HG02571 (cell line): ENCODE measurements around the gene CALML5.

ENCODE experiments used
- ATAC-seq: cut with Tn5 transposase; IDR thresholded peaks from one replicate; pipeline ENCODE4 v1.9.1; 2021; ENCODE audit warnings: mild to moderate bottlenecking, moderate library complexity; ENCODE audit not compliant: unreplicated experiment

Gene CALML5

DNA sequence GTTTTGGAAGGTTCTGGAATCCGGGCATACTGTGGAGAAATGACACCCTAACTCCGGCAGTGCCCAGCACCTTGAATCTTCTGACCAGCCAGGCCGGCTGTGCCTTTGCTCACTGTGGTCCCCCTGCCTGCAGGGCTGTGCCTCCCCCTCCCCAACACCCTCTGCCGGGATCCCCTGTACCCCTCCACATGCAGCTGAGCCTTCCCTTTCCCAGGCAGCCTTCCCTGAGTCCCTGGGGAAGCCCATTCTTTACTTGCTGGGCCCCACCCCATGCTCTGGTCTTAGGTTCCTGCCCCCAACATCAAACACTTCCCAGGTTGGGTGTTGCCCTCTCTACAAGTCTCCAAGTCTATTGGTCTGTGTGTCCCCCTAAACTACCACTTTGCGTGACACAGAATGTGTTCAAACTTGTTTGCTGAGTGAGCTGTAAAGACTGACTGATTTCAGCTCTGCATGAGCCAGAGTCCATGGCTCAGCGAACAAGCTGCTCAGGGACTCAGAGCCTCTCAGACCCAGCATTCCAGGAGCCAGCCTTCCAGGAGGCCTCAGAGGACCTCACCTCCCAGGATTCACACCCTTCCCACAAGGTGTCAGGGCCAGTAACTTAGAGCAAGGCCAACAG lies 31.6 kb downstream of the CALML5 start:
- ATAC-seq: no peak

- no peak for ATAC-seq
Observed at GRCh38 chr10:5467207-5467535, 32.2 kb downstream of the CALML5 start.

DNA sequence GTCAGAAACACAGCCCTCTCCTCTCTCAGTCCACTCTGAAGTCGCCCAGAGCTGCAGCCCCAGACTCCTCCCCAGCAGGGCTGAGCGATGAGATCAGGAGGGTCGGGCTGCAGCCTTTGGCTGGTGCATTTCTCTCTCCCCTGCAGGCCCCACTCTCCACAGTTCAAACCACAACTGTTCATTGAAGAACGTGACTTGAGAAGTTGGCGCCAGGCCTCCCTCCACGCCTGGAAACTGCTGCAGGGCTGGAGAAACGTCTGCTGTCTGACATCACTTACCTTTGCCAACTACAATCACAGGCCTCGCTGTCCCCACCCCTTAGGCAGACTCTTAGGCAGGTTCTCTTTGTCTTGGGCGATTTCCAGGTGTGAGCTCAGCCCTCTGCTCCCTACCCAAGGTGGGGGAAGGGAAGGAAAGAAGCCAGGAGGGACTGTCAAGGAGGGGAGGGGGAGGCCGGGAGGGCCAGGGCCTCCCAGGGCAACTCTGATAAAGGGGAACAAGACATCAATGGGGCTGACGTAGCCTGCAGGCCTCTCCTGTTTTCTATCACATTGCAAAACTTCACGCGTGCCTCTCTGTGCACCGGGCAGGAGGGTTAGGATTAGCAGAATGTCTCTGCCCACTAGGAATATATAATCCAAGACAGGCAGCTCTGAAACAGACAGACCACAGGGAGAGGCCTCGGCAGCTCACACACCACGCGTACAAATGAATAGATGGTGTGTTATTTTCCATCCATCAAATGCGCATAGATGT lies 32.7 kb downstream of the CALML5 start:
- no peak for ATAC-seq

GRCh38 chr10:5465976-5466450 lies 33.4 kb downstream of the CALML5 start:
- no peak for ATAC-seq

GRCh38 chr10:5464546-5464945 lies 34.8 kb downstream of the CALML5 start:
- ATAC-seq: no peak

- ATAC-seq: no peak
Observed at GRCh38 chr10:5462841-5463293, 36.5 kb downstream of the CALML5 start.

- ATAC-seq: no peak
Observed at GRCh38 chr10:5461914-5462840, 37.2 kb downstream of the CALML5 start.

DNA sequence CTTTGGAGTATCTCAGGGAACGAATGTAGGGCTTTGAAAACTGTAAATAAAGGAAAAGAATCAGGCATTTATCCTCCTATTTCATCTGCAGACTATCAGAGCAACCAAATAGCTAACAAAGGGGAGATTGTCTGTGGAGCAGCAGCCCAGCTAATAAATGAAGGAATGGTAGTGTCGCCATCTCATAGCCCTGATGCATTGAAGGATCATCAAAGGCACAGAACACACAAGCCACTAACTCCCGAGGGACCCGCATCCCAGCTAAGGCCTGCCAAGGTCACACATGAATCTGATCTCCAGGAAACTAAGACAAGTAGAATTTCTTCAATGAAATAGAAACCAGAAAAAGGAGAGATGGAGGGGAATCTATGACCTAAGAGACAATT lies 38.2 kb downstream of the CALML5 start:
- no peak for ATAC-seq

- ATAC-seq: no peak
Observed at GRCh38 chr10:5460468-5461202, 38.7 kb downstream of the CALML5 start.

GRCh38 chr10:5458949-5459747 lies 40.2 kb downstream of the CALML5 start:
- ATAC-seq: no peak

- ATAC-seq: no peak
Observed at GRCh38 chr10:5458425-5458824, 40.9 kb downstream of the CALML5 start.

DNA sequence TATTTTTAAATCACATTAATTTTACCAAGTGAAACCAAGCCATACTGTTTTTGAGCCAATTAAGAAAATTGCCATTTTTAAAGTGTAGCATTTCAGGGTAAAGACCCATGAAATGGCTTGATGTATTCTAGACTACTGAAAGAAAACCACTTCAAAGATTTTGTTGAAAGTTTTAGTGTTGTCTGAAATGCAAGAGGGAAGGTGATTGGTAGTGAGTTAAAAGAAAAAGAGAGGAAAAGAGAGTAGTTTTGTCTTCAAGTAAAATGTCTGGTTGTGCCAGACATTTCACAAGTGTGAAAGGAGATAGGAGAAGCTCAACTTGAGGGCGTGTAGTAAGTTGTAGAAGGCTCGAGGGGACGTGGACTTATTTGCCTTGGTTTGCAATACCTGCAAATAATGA lies 41.6 kb downstream of the CALML5 start:
- no peak for ATAC-seq

- ATAC-seq: no peak
Observed at GRCh38 chr10:5456563-5456962, 42.8 kb downstream of the CALML5 start.

DNA sequence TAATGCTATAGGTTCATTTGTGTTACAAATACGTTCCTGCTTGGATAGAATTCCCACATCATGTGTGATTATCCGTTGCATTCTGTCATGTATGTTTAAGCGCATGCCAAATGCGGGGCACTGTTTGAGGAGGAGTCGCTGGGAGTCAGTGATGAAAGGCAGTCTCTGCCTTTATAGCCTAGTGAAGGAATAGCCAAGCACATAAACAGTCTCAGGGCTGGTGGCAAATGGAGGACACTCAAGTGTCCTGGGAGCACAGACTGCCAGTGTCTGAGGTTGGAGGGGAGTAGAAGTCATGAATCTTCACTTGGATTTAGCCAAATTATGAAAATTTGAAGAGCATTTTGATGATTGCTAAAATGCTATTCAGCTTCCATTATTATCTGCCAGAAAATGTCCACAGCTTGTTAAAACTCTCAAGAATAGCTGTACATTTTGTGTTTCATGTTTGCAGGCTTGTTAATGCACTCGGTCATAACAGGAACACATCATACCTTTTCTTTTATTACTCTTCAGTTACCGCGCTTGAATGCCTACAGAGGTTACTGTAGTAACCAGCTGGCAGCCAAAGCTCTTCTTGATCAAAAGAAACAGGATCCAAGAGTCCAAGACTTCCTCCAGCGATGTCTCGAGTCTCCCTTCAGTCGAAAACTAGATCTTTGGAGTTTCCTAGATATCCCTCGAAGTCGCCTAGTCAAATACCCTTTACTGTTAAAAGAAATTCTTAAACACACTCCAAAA lies 45.5 kb downstream of the CALML5 start:
- ATAC-seq: no peak

DNA sequence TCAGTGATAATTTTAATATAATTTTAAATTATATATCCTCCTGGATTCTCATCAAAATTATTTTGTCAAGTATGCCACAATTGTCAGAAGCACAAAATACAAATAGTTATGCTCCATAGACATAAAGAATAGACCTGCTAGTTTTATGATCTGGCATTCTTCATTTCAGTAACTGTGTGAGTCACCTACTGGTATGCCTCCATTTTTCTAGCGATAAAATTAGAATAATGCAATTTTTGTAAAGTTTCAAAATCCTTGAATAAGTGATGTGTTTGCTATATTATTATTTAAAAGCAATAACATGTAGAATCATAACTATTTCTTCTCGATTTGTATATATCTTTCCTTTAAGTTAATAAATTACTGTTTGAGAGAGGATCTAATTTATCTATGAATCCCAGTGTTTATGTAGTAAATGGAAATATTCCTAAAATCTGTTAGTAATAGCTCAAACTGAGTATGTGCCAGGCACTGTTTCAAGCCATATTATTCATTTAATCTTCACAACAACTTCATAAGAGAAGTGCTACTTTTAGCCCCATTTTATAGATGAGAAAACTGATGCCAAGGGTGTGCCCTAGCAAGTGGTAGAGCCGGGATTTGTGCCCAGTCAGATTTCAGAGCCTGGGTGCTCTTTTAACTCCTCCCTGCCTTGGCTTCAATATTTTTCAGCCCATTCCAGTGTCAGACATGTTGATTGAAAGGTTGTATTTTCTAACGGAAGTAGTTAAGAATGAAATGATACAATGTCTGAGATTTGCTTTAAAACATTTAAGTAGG lies 48.6 kb downstream of the CALML5 start:
- no peak for ATAC-seq

DNA sequence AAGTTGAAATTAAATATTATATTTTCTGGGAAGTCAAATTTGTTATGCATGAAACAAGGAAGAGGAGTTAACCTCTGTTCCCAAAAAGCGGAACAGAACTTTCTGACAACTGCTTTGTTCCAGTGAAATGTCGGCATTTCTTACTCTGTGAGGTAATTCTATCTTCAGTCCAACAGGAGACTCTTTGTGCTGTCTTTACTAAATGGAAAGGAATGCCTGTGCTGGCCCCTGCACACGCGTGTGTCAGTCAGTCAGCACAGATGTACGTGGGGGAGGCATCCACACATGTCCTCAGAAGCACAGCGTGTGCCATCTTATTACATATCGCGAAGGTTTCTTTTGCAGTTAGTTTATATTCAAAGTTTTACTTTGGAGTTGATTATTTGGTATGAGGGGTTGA lies 49.5 kb downstream of the CALML5 start:
- ATAC-seq: no peak

GRCh38 chr10:5449227-5449626 lies 50.1 kb downstream of the CALML5 start:
- no peak for ATAC-seq
